Measurements from ENCODE around the gene DUSP1. TPM values are rescaled to one million over a fixed set of nuclear protein-coding genes. Genes with fewer than 3 reads are reported as not detected.

Gene DUSP1
- total RNA-seq, 1 donor from 2014 or later: 2,876 TPM

DNA sequence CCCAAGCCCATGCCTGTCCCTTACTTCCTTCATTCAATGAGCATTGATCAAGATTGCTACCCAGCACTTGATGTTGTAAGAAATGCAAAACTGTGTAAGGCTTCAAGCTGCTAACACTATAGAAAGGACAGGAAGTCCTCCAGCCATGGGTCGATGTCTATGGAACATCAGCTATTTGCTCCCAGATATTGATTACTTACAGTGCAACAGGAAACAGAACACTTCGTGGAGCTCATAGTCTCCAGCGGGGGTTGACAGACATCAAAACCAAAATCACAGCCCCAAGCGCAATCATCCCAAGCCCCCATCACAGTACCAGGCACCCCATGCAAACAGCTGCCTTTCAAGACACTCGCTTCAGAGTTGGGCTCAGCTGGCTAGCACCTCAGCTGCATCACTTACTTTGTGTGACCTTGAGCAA, 26.8 kb upstream of the DUSP1 start:
- intact Hi-C loops (cut with DNase I): loop anchor here (5.0 kb wide), 1 partner anchor 75 kb away; no protein-coding TSS in a partner anchor
- Histone ChIP-seq H3K4me1 (peaks cover 71% of the 10 kb centered on the region), H3K27ac (peak overlapping the region; percentile 92)

DNA sequence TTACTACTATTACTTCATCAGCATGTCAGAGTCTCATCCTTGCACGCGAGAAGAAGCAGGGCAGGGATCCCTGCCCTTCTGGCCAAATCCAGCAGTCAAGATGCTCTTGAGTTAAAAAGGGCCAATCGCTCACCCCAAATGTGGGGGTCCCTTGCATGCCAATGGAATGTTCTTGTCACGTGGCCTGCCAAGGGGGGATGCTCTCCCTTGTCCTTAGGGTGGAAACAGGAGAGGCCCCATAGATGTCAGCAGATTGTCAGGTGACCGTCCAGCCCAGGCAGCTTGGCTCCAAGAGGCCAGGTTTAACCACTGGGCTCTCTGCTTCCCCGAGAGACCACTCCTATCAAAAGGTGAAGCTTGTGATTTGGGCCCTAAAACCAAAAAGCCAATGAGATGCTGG, 25.3 kb upstream of the DUSP1 start:
- TF ChIP-seq, protein P1, sequence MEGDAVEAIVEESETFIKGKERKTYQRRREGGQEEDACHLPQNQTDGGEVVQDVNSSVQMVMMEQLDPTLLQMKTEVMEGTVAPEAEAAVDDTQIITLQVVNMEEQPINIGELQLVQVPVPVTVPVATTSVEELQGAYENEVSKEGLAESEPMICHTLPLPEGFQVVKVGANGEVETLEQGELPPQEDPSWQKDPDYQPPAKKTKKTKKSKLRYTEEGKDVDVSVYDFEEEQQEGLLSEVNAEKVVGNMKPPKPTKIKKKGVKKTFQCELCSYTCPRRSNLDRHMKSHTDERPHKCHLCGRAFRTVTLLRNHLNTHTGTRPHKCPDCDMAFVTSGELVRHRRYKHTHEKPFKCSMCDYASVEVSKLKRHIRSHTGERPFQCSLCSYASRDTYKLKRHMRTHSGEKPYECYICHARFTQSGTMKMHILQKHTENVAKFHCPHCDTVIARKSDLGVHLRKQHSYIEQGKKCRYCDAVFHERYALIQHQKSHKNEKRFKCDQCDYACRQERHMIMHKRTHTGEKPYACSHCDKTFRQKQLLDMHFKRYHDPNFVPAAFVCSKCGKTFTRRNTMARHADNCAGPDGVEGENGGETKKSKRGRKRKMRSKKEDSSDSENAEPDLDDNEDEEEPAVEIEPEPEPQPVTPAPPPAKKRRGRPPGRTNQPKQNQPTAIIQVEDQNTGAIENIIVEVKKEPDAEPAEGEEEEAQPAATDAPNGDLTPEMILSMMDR (IDR thresholded peaks at IDR 0.05): no peak
- TF ChIP-seq POLR2A (IDR thresholded peaks at IDR 0.05) (no peak), POLR2AphosphoS5 (IDR thresholded peaks at IDR 0.05; ENCODE audit: insufficient read depth in 1 of 2, low read depth in 1 of 2) (no peak)
- DNase-seq (ENCODE audit: extremely low spot score in 2 of 2): peak in 1 of 2 donors; percentile 89
- intact Hi-C loops (cut with DNase I): loop anchor here (5.0 kb wide), 1 partner anchor 76 kb away; no protein-coding TSS in a partner anchor
- peaks cover 71% of the 10 kb centered on the region for H3K4me1 ChIP-seq
- no peak overlapping the region for H3K4me3 ChIP-seq
- H3K27me3 ChIP-seq: no peaks in the 10 kb centered on the region
- H3K36me3 ChIP-seq: no peaks in the 10 kb centered on the region
- H3K9me3 ChIP-seq: no peaks in the 10 kb centered on the region
- peak overlapping the region; percentile 92 for H3K27ac ChIP-seq

More for the DNA sequence above, 26.8 kb upstream of the DUSP1 start:
- Histone ChIP-seq H3K4me3 (no peak overlapping the region), H3K27me3 (no peaks in the 10 kb centered on the region), H3K9me3 (no peaks in the 10 kb centered on the region), H3K36me3 (no peaks in the 10 kb centered on the region)
- TF ChIP-seq POLR2A (IDR thresholded peaks at IDR 0.05) (no peak), POLR2AphosphoS5 (IDR thresholded peaks at IDR 0.05; ENCODE audit: insufficient read depth in 1 of 2, low read depth in 1 of 2) (no peak)
- TF ChIP-seq, protein P1 (IDR thresholded peaks at IDR 0.05): no peak
- no peak for DNase-seq (ENCODE audit: extremely low spot score in 2 of 2)

DNA sequence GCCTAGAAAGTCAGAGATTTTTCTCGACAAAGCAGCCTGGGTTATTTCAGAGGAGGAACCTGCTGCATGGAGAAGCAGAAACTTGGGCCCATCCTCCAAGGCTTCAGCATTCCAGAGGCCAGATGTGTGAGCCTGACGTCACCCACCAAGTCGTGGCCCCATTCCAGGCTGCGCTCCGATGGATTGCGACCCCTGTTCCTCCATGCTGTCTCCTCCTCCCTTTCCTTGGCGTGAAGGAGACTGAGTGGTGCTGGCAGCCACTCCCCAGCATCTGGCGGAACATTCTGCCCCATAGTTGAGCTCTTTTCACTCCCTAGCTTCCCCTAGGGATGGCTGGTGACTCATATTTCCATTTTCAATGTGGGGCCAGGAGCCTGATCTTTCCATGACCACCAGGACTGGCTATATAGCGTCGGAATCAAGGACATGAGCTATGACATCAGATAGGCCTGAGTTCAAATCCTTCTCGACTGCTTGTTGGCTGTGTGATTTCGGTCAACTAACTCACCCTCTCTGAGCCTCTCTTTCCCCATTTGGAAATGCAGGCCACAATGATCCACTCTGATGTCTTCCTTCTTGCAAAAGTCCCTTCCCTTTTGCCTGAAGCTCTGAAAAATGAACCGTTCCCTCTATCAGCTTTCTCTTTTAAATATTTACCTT, 24.5 kb upstream of the DUSP1 start:
- TF ChIP-seq, protein P1 (IDR thresholded peaks at IDR 0.05): peak in 1 of 3 experiments; percentile 26
- no peak for TF ChIP-seq POLR2A (IDR thresholded peaks at IDR 0.05)
- TF ChIP-seq POLR2AphosphoS5 (IDR thresholded peaks at IDR 0.05; ENCODE audit: insufficient read depth in 1 of 2, low read depth in 1 of 2): peak; percentile 97 to 98
- Histone ChIP-seq H3K4me1 (peaks cover 65% of the 10 kb centered on the region), H3K9me3 (no peaks in the 10 kb centered on the region), H3K27ac (peak overlapping the region; percentile 92), H3K27me3 (no peaks in the 10 kb centered on the region), H3K4me3 (no peak overlapping the region), H3K36me3 (no peaks in the 10 kb centered on the region)
- intact Hi-C loops (cut with DNase I): loop anchor here (2.0 to 5.0 kb wide), 2 partner anchors 23 to 77 kb away; no protein-coding TSS in a partner anchor
- peak in 1 of 2 donors; percentile 100 for DNase-seq (ENCODE audit: extremely low spot score in 2 of 2)

DNA sequence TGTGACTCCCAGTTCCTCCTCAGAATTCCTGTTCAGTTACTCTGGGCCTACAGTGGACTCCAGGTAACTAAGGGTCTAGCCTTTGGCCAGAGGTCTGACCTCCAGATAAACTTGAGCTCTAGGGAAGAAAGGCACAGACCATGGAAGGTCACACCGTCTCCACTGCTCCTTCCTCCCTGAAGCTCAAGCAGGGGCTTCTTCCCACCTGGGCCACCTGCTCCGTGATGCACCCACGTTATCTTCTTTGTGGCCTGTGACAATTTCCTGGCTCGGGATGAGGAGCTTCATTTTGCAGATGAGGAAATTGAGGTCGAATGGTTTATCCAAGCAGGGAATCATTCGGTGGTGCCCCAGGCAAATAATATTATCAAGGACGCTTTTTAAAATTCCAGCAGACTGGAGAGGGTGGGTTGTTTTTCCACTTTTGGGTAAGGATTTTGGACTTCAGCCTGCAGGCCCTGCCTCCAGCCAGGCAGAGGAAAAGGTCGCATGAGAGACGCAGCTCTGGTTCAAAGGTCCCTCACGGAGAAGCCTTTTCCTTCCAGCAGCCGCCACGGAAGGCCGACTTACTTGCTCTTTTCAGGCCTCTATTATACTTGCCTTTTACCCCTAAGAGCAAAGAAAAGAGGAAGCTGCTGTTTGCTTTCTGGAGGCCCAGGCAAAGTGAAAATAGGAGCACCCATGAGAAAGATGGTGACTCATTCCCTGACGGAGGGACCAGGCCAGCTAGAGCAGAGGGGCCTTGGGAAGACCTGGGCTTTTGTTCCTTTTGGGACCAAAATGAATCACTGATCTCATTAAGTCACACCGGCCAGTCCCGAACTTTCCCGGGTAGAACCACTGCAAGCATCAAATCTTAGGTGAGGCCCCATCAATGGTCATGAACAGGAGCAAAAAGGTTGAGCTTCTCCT, 22.8 kb upstream of the DUSP1 start:
- no peak for DNase-seq (ENCODE audit: extremely low spot score in 2 of 2)
- no peaks in the 10 kb centered on the region for H3K27me3 ChIP-seq
- no peak overlapping the region for H3K4me3 ChIP-seq
- no peaks in the 10 kb centered on the region for H3K36me3 ChIP-seq
- intact Hi-C loops (cut with DNase I): loop anchor here (2.0 kb wide), 1 partner anchor 21 kb away; no protein-coding TSS in a partner anchor
- H3K27ac ChIP-seq: peak overlapping the region; percentile 92
- peaks cover 65% of the 10 kb centered on the region for H3K4me1 ChIP-seq
- no peaks in the 10 kb centered on the region for H3K9me3 ChIP-seq
- TF ChIP-seq, protein P1 (IDR thresholded peaks at IDR 0.05): no peak
- TF ChIP-seq POLR2A (IDR thresholded peaks at IDR 0.05): no peak

Measured in vagina (tissue), 2 donors.